ENCODE measurements around the gene CCDC88C.

DNA sequence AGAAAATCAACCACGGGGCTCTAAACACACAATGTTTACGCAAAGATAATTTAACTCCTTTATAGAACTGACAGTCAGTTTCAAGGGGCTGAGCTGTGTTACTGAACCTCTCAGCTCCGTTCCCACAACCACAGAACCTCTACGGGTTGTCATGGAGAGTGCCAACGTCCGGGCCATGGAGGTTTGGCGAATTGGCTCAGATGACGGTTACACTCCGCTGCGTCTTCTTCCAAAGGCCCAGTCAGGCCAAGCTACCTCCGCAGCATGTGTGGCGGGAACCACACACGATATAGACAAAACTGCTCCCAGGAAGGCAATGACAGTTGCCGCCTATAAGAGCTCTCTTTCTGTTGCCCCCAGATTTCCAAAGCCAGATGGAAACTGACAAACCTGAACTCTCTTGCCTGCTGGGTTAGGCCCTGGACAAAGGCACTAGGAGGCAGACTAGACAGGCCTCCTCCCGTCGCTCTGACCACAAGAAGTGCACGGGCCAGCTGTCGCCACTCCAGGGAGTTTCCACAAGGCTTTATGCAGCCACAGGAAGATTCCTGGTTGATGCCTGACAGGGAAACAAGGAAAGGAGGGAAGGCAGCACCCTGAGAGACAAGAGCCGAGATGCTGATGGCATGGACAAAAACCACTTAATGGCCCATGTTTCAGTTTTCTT, 30.3 kb downstream of the CCDC88C start:
- TF ChIP-seq, protein P1, sequence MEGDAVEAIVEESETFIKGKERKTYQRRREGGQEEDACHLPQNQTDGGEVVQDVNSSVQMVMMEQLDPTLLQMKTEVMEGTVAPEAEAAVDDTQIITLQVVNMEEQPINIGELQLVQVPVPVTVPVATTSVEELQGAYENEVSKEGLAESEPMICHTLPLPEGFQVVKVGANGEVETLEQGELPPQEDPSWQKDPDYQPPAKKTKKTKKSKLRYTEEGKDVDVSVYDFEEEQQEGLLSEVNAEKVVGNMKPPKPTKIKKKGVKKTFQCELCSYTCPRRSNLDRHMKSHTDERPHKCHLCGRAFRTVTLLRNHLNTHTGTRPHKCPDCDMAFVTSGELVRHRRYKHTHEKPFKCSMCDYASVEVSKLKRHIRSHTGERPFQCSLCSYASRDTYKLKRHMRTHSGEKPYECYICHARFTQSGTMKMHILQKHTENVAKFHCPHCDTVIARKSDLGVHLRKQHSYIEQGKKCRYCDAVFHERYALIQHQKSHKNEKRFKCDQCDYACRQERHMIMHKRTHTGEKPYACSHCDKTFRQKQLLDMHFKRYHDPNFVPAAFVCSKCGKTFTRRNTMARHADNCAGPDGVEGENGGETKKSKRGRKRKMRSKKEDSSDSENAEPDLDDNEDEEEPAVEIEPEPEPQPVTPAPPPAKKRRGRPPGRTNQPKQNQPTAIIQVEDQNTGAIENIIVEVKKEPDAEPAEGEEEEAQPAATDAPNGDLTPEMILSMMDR (IDR thresholded peaks at IDR 0.05): no peak
- TF ChIP-seq POLR2A (IDR thresholded peaks at IDR 0.05): no peak
